Activated CD8-positive, alpha-beta memory T cell treated with anti-CD3 and anti-CD28 coated beads, Interleukin-2, amount 50 U/mL, for 1 hour (primary cell): Measurements from ENCODE around the gene ILRUN.
"Not testable (repeated sequence)": the region's sequence is repeated elsewhere in the genome, so short reads cannot be mapped to it uniquely, and the experiment has no call there.

Source experiments
- DNase-seq: peaks from one replicate; pipeline ENCODE4 v3.0.0-alpha.2; 2020; ENCODE audit errors: extremely low read depth

ILRUN gene

DNA sequence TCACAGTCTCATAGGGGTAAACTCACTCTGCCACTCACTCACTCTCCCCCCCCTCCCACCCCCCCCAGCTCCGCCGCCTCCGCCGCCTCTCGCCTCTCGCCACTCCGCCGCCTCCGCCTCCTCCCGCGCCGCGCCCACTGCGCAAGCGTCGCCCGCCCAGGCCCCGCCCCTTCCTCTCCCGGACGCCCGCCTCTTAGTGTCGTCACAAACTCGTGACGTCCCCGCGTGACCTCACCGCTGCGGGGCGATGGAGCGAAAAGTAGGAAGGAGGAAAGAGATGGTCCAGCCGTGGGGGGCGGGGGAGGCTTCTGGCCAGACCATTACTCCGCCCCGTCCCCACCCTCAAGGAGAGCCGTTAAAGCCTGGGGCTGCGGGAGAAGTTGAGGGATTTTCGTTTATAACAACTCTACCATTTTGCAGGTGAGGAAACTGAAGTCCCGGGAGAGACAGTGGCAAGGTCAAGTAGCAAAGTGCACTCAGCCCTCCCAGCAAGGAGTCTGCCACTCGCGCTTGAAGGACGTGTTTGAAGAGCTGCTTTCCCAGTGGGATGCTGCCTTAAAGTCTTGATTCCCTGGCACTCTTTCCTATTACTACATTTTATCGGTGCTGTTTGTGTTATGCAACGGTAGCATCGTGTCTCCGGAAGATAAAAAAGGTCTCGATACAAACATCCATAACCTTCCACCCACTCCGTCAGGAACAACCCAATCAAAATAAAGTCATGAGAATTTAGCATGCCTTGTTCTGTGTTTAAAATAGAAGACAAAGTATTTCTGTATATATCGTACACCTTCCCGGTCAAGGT, at the start of gene ILRUN:
ILRUN (minus strand) TSS at position 29 of the 805 bp plus-strand sequence. CDS start 164 bp downstream, outside the sequence.
- DNase-seq = peak; percentile 89

DNA sequence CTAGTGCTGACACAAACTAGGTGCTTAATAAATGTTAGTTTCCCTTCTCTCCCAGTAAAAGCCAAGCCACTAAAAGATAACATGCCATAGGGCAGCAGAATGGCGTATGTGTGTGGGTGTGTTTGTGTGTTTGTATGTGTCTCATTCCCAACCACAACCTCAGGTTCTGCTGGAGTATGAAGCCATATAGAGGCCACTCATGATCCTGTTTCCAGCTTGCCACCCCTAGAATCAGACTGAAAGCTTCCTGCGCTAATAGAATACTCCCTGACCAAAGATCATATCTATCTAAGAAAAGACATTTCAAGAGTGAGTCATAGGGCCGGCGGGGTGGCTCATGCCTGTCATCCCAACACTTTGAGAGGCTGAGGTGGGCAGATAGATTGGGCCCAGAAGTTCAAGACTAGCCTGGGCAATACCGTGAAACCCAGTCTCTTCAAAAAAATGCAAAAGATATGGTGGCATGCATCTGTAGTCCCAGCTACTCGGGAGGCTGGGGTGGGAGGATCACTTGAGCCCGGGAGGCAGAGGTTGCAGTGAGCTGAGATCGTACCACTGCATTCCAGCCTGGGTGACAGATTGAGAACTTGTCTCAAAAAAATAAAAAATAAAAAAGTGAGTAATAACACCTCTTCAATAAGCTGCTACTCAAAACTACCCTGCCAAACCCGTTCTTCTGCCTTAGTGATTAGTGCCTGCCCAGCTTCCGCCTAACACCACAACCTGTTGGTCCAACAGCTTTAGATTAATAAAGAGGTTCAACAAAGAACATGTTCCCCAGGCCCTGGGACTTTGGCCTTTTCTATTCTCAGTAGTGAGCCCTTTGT, 48.9 kb upstream of the ILRUN start:
- no peak for DNase-seq

DNA sequence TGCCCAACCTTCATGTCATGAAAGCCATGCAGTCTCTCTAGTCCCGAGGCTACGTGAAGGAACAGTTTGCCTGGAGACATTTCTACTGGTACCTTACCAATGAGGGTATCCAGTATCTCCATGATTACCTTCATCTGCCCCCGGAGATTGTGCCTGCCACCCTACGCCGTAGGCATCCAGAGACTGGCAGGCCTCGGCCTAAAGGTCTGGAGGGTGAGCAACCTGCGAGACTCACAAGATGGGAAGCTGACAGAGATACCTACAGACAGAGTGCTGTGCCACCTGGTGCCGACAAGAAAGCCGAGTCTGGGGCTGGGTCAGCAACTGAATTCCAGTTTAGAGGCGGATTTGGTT, 47.7 kb upstream of the ILRUN start:
- not testable (repeated sequence) for DNase-seq

GRCh38 chr6:34743625-34744293, 47.2 kb upstream of the ILRUN start:
- no peak for DNase-seq

DNA sequence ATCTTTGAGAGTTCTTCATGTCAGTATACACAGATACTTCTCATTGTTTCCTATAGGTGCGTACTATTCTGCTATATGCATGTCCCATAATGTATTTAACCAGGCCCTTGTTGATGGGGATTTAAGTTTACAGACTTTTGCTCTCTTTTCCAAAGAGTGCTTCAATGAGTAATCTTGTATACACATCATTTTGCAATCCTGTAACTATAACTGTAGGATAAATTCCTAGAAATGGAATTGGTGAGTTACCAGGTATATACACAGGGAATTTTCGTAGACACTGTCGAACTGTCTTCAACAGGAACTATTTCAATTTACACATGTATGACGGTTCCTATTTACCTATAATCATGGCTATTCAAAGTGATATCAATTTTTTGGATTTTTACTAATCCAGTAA, 45.5 kb upstream of the ILRUN start:
- DNase-seq = no peak

GRCh38 chr6:34736823-34737222, 40.3 kb upstream of the ILRUN start:
- no peak for DNase-seq

GRCh38 chr6:34731393-34732060, 35.0 kb upstream of the ILRUN start:
- no peak for DNase-seq

DNA sequence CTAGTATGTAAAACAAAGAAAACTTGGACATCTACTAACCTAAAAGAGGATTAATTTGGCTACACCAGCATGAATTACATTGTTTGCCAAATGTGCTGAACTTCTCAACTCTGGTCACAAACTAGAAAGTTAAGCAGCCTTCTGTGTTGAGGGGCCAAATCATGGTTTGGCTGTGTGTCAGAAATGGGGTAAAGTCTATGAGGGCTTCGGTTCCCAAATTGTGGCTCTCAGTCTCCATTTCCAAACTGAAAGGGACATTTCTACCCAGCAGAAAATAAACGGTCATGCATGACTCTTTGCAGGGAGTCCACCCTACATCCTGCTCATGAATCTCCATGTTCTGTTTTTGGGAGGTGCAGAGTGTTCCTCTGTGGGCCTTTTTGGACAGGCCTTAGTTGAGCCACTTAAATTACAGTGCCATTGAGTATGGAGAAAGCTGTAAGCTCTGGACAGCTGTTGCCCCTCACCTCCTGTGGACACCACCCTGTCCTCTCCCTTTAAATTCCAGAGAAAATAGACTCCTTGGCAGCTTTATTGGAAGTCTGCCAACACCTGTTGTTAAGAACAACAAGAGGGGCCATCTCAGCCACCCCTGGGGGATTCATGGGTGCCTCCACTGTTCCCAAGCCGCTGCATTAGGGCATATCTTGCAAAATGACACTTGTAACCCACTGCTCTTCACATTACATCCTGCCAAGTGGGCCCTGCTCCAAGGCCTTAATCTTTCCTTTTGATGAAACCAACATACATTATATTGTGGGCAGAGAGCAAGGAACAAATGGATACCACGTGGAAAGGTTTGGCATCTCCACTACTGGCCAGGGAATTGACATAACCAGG, 33.3 kb upstream of the ILRUN start:
- DNase-seq = no peak

GRCh38 chr6:34726055-34726454, 29.5 kb upstream of the ILRUN start:
- DNase-seq = no peak

- no peak for DNase-seq
These were observed 26.6 kb upstream of the ILRUN start for GRCh38 chr6:34723203-34723602.

DNA sequence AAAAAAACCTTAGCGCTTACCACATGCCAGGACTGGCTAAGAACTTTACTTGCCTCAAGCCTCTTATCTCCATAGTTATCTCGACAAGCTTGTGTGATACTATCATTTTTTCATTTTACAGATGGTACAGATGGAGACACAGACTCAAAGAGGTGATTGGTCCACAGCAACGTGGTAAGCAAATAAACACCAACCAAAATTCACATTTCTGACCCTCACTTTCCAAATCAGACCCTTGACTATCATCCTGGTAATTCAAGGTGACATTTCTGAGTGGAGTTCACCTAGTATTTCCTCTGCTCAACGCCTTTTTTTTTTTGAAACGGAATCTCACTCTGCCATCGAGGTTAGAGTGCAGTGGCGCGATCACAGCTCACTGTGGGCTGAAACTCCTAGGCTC, 25.9 kb upstream of the ILRUN start:
- no peak for DNase-seq

GRCh38 chr6:34720160-34720559, 23.6 kb upstream of the ILRUN start:
- DNase-seq = not testable (repeated sequence)

- not testable (repeated sequence) for DNase-seq
These were observed 23.1 kb upstream of the ILRUN start for GRCh38 chr6:34719646-34720045.

GRCh38 chr6:34718976-34719375, 22.4 kb upstream of the ILRUN start:
- DNase-seq = no peak

DNA sequence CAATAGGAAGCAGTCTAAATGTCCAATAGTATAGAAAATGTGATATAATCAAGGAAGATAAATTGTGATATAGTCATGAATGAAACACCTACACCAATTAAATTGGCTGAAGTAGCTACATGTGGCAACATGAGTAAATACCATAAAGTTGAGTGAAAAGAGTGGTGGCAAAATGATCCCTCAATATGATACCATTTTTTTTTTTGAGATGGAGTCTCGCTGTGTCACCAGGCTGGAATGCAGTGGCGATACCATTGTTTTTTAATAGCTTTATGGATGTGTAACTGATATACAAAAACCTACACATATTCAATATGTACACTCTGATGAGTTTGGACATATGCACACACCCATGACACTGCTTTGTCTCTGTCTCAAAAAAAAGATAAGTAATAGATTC, 20.9 kb upstream of the ILRUN start:
- no peak for DNase-seq

- DNase-seq = no peak
These were observed 18.1 kb upstream of the ILRUN start for GRCh38 chr6:34714663-34715062.

DNA sequence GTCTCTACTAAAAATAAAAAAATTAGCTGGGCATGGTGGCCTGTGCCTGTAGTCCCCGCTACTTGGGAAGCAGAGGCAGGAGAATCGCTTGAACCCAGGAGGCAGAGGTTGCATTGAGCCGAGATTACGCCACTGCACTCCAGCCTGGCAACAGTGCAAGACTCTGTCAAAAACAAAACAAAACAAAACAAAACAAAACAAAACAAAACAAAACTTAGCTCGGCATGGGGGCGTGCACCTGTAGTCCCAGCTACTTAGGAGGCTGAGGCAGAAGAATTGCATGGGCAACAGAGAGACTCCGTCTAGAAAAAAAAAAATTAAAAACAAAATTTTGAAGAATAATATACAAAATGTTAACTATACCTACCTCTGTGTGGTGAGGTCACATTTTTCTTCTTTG, 16.3 kb upstream of the ILRUN start:
- not testable (repeated sequence) for DNase-seq

GRCh38 chr6:34709386-34709785, 12.8 kb upstream of the ILRUN start:
- no peak for DNase-seq

DNA sequence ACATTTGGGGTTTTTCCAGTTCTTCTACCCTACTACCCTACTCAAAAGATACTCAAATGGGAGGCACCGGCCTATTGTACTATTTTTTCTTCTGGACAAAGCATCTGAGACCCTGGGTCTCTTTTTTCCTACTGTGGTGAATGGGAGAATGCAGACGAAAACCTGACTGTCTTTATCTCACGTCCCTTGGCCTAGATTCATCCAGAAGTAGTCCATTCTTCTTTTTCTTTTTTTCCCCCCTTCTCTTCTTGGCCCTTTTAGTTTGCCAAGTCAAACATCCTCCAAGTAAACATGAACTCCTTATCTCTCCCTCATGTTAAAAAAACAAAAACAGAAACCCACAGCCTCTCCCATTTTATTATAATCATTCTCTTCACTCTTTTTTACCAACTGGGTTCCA, 8.7 kb upstream of the ILRUN start:
- DNase-seq = no peak

- no peak for DNase-seq
These were observed 4.6 kb upstream of the ILRUN start for GRCh38 chr6:34701199-34701598.
